GM12873 (cell line): ENCODE measurements around the gene PNMA8A.
A peak's percentile ranks its signal among the peaks of the same experiment; 100 is the strongest.

Experiments
- TF ChIP-seq, protein P1 (sequence below): IDR thresholded peaks from 2 replicates; pipeline ENCODE4 v1.5.1; 2012; ENCODE audit warnings: low read depth, mild to moderate bottlenecking, moderate library complexity, low read length, control low read depth; ENCODE audit not compliant: insufficient read depth; ENCODE audit errors: missing control alignments

The PNMA8A gene, protein sequence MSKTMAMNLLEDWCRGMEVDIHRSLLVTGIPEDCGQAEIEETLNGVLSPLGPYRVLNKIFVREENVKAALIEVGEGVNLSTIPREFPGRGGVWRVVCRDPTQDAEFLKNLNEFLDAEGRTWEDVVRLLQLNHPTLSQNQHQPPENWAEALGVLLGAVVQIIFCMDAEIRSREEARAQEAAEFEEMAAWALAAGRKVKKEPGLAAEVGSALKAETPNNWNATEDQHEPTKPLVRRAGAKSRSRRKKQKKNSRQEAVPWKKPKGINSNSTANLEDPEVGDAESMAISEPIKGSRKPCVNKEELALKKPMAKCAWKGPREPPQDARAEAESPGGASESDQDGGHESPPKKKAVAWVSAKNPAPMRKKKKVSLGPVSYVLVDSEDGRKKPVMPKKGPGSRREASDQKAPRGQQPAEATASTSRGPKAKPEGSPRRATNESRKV

GRCh38 chr19:46471116-46471733 lies at the start of gene PNMA8A:
Gene PNMA8A, minus strand, starts transcription at chr19:46471563. Its CDS starts 528 bp downstream, at chr19:46471035.
- TF ChIP-seq, protein P1, sequence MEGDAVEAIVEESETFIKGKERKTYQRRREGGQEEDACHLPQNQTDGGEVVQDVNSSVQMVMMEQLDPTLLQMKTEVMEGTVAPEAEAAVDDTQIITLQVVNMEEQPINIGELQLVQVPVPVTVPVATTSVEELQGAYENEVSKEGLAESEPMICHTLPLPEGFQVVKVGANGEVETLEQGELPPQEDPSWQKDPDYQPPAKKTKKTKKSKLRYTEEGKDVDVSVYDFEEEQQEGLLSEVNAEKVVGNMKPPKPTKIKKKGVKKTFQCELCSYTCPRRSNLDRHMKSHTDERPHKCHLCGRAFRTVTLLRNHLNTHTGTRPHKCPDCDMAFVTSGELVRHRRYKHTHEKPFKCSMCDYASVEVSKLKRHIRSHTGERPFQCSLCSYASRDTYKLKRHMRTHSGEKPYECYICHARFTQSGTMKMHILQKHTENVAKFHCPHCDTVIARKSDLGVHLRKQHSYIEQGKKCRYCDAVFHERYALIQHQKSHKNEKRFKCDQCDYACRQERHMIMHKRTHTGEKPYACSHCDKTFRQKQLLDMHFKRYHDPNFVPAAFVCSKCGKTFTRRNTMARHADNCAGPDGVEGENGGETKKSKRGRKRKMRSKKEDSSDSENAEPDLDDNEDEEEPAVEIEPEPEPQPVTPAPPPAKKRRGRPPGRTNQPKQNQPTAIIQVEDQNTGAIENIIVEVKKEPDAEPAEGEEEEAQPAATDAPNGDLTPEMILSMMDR: no peak

DNA sequence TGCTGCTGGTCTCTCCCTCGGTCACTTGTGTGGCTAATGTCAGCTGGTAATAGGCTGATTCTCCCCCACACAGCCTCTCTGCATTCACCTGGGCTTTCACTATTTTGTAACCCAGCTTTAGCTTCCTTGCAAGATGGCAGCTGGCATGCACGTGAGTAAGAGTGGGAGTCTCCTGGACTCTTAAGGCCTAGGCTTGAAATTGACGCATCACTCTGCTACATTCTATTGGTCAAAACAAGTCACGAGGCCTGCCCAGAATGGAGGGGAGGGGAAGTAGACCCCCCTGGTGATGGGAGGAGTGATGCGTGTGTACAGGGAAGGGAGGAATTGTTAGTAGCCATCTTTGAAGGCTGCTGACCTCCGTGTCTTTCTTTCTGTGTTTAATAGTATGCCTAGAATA lies 49.3 kb upstream of the PNMA8A start:
- TF ChIP-seq, protein P1: no peak

DNA sequence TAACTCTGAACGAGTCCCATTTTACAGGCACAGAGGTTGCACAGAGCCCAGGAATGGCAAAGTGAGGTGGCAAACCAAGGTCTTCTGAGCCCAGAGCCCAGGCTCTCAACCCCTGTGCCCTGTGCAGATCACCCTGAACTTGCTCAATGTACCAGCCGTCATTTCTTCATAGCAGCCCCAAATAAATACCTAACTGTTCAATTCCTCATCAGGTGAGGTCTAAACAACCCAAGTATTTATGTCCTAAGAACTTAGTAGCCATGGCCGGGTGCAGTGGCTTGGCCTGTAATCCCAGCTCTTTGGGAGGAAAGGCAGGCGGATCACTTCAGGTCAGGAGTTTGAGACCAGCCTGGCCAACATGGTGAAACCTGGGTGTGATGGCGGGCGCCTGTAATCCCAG lies 46.1 kb upstream of the PNMA8A start:
- TF ChIP-seq, protein P1: no peak

GRCh38 chr19:46515879-46516350 lies 44.6 kb upstream of the PNMA8A start:
- TF ChIP-seq, protein P1: peak; percentile 71

DNA sequence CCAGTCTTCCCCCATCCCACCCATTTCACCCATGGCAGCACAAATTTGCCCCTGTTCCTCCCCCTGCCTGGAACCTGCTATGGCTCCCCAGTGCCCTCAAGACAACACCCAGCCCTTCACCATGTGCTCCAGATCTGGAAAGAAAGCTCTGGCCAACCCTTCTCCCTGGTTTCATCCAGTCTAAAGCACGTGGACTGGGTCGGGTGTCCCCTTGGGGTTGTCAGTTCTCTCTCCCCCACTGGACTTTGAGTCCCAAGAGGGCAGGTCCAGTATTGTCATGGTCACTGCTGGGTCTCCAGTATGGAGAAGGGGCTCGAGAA lies 43.9 kb upstream of the PNMA8A start:
- TF ChIP-seq, protein P1: no peak

DNA sequence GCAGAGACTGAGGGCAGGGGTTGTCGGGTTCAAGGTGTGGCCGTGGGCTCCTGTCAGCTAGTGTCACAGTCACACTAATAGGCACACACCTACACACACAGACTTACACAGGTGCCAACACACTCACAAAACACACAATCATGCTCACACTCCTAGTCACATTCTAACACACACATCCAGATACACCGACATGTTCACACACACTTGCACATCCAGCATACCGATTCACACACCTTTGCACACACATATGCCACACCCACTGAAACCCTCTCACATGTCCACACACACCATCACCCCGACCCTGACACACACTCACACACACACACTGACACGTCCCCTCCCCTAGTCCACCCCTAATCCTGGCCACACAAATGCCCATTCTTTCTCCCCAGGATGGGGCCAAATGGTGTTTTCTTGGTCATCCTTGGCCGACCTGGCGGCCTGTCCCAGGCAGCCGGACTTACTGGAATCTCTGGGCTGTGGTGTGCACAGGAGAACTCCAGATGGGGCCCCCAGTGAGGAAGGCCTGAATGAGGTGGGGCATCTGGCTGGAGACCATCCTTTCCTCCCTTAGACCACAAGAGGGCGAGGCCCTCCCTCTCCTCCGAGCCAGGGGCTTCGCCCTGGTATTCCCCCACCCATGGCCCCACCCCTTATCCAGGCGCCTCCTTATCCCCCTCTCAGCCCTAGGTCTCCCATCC lies 43.4 kb upstream of the PNMA8A start:
- TF ChIP-seq, protein P1: no peak
